ENCODE results near the gene ZSCAN30.
A peak's percentile ranks its signal among the peaks of the same experiment; 100 is the strongest.

Gene ZSCAN30

GRCh38 chr18:35252466-35252865 lies 37.6 kb downstream of the ZSCAN30 start:
- H3K36me3 ChIP-seq (ENCODE audit: control insufficient read depth in 4 of 4, insufficient read depth in 4 of 4, low read length in 3 of 4), result peaks cover 27 to 76% (median 34%) of the 10 kb centered on the region in 4 experiments
- no peak for DNase-seq
- POLR2A ChIA-PET, result no interaction called here

DNA sequence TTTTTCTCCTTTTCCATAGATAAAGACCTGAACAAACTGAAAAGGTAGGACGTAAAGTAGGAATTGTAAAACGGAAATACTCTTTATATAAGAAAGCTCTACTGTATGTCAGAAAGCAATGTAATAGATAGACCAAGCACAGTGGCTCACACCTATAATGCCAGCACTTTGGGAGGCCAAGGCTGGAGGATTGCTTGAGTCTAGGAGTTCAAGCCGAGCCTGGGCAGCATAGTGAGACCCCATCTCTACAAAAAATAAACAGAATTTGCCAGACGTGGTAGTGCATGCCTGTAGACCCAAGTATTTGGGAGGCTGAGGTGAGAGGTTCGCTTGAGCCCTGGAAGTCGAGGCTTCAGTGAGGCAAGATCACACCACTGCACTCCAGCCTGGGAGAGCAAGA lies 41.6 kb downstream of the ZSCAN30 start:
- no peaks in the 10 kb centered on the region for H3K4me1 ChIP-seq (ENCODE audit: control extremely low read depth in 1 of 4, control insufficient read depth in 4 of 4, insufficient read depth in 4 of 4, low read length in 3 of 4)
- ChIA-PET POLR2A (no interaction called here), CTCF (no interaction called here)
- no peaks in the 10 kb centered on the region for H3K27me3 ChIP-seq (replicated peaks in 2 of 5; ENCODE audit: control insufficient read depth in 4 of 5, insufficient read depth in 5 of 5, low read length in 4 of 5)
- H3K9me3 ChIP-seq (ENCODE audit: control extremely low read depth in 1 of 5, control insufficient read depth in 4 of 5, insufficient read depth in 2 of 5, low read depth in 1 of 5, low read length in 4 of 5), result peaks cover 3 to 69% (median 9%) of the 10 kb centered on the region in 5 experiments
- H3K4me3 ChIP-seq (ENCODE audit: control insufficient read depth in 1 of 7, extremely low read depth in 1 of 7, insufficient read depth in 4 of 7, low read depth in 2 of 7, low read length in 6 of 7), result no peak overlapping the region
- no peak overlapping the region for H3K27ac ChIP-seq (ENCODE audit: insufficient read depth in 1 of 2, low read depth in 1 of 2, low read length in 2 of 2, poor library complexity in 1 of 2, severe bottlenecking in 2 of 2)
- WGBS (ENCODE audit: insufficient coverage), result 100% methylated on average over 1 of the region's 6 CpGs
- H3K36me3 ChIP-seq (ENCODE audit: control insufficient read depth in 4 of 4, insufficient read depth in 4 of 4, low read length in 3 of 4), result peaks cover 50 to 90% (median 63%) of the 10 kb centered on the region in 4 experiments
- DNase-seq, result no peak

More at GRCh38 chr18:35252466-35252865, 37.6 kb downstream of the ZSCAN30 start:
- CTCF ChIA-PET, result interaction anchor here (1.8 kb wide), 1 partner anchor 10 kb away, joined by 4 read pairs; no protein-coding TSS in a partner anchor
- Histone ChIP-seq H3K9me3 (ENCODE audit: control extremely low read depth in 1 of 5, control insufficient read depth in 4 of 5, insufficient read depth in 2 of 5, low read depth in 1 of 5, low read length in 4 of 5) (peaks cover 8 to 43% (median 12%) of the 10 kb centered on the region in 5 experiments), H3K27me3 (replicated peaks in 2 of 5; ENCODE audit: control insufficient read depth in 4 of 5, insufficient read depth in 5 of 5, low read length in 4 of 5) (no peaks in the 10 kb centered on the region), H3K27ac (ENCODE audit: insufficient read depth in 1 of 2, low read depth in 1 of 2, low read length in 2 of 2, poor library complexity in 1 of 2, severe bottlenecking in 2 of 2) (no peak overlapping the region), H3K4me3 (ENCODE audit: control insufficient read depth in 1 of 7, extremely low read depth in 1 of 7, insufficient read depth in 4 of 7, low read depth in 2 of 7, low read length in 6 of 7) (no peak overlapping the region), H3K4me1 (ENCODE audit: control extremely low read depth in 1 of 4, control insufficient read depth in 4 of 4, insufficient read depth in 4 of 4, low read length in 3 of 4) (no peaks in the 10 kb centered on the region)
- no CpG with 5 or more reads among the region's 1 CpG for WGBS (ENCODE audit: insufficient coverage)

DNA sequence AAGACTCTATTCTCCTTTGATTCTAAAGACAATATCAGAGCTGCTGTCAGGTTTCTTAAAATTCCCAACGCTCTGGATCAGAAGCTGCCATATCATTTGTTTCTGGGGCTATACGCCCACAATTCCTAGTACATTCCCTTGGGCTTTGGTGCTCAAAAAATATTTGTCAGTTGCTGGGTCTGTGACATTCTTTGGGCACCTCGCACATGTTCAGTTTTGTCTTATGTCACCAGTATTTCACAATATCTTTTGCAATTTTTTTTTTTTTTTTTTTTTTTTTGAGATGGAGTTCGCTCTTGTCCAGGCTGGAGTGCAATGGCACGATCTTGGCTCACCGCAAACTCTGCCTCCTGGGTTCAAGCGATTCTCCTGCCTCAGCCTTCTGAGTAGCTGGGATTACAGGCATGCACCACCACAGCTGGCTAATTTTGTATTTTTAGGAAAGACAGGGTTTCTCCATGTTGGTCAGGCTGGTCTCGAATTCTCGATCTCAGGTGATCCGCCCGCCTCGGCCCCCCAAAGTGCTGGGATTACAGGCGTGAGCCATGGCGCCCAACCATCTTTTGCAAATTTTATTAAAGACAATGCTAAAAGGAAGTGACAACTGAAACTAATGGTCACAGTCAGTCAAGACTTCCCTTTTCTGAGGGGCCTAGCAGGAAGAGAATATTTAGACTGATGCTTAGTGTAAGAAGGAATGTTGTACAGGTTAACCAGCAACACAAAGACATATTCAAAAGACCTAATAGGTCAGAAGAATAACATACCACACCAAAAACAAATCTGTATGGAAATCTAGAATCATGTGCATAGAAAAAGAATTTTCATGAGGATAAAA lies 42.4 kb downstream of the ZSCAN30 start:
- Histone ChIP-seq H3K36me3 (ENCODE audit: control insufficient read depth in 4 of 4, insufficient read depth in 4 of 4, low read length in 3 of 4) (peaks cover 52 to 90% (median 63%) of the 10 kb centered on the region in 4 experiments), H3K4me1 (ENCODE audit: control extremely low read depth in 1 of 4, control insufficient read depth in 4 of 4, insufficient read depth in 4 of 4, low read length in 3 of 4) (peaks cover 0 to under 1% (median 0%) of the 10 kb centered on the region in 4 experiments), H3K27ac (ENCODE audit: insufficient read depth in 1 of 2, low read depth in 1 of 2, low read length in 2 of 2, poor library complexity in 1 of 2, severe bottlenecking in 2 of 2) (no peak overlapping the region), H3K9me3 (ENCODE audit: control extremely low read depth in 1 of 5, control insufficient read depth in 4 of 5, insufficient read depth in 2 of 5, low read depth in 1 of 5, low read length in 4 of 5) (peaks cover 2 to 67% (median 8%) of the 10 kb centered on the region in 5 experiments), H3K4me3 (ENCODE audit: control insufficient read depth in 1 of 7, extremely low read depth in 1 of 7, insufficient read depth in 4 of 7, low read depth in 2 of 7, low read length in 6 of 7) (no peak overlapping the region), H3K27me3 (replicated peaks in 2 of 5; ENCODE audit: control insufficient read depth in 4 of 5, insufficient read depth in 5 of 5, low read length in 4 of 5) (no peaks in the 10 kb centered on the region)
- ChIA-PET CTCF (interaction anchor here (1.2 kb wide), 1 partner anchor 16 kb away, joined by 4 read pairs; no protein-coding TSS in a partner anchor), POLR2A (no interaction called here)
- 97% methylated on average over 11 of the region's 14 CpGs for WGBS (ENCODE audit: insufficient coverage)
- DNase-seq, result peak in 2 of 3 donors; percentile 39 to 53

GRCh38 chr18:35246831-35247230 lies 43.2 kb downstream of the ZSCAN30 start:
- CTCF ChIA-PET, result interaction anchor here (1.1 to 1.2 kb wide), 2 partner anchors 15 to 16 kb away, joined by 3 to 4 read pairs; no protein-coding TSS in a partner anchor
- Histone ChIP-seq H3K4me3 (ENCODE audit: control insufficient read depth in 1 of 7, extremely low read depth in 1 of 7, insufficient read depth in 4 of 7, low read depth in 2 of 7, low read length in 6 of 7) (peak overlapping the region in 1 of 7 experiments; percentile 25), H3K36me3 (ENCODE audit: control insufficient read depth in 4 of 4, insufficient read depth in 4 of 4, low read length in 3 of 4) (peaks cover 49 to 86% (median 64%) of the 10 kb centered on the region in 4 experiments), H3K9me3 (ENCODE audit: control extremely low read depth in 1 of 5, control insufficient read depth in 4 of 5, insufficient read depth in 2 of 5, low read depth in 1 of 5, low read length in 4 of 5) (peaks cover 0 to 63% (median 6%) of the 10 kb centered on the region in 5 experiments), H3K27me3 (replicated peaks in 2 of 5; ENCODE audit: control insufficient read depth in 4 of 5, insufficient read depth in 5 of 5, low read length in 4 of 5) (no peaks in the 10 kb centered on the region), H3K4me1 (ENCODE audit: control extremely low read depth in 1 of 4, control insufficient read depth in 4 of 4, insufficient read depth in 4 of 4, low read length in 3 of 4) (peaks cover 0 to 7% (median under 1%) of the 10 kb centered on the region in 4 experiments), H3K27ac (ENCODE audit: insufficient read depth in 1 of 2, low read depth in 1 of 2, low read length in 2 of 2, poor library complexity in 1 of 2, severe bottlenecking in 2 of 2) (no peak overlapping the region)
- DNase-seq, result no peak
- POLR2A ChIA-PET, result no interaction called here

- CTCF ChIA-PET, result interaction anchor here (0.8 to 1.1 kb wide), 4 partner anchors 10 to 29 kb away, joined by 3 to 4 read pairs (median 3); no protein-coding TSS in a partner anchor
Measured at GRCh38 chr18:35245719-35246317, 44.2 kb downstream of the ZSCAN30 start.

GRCh38 chr18:35244671-35245070 lies 45.4 kb downstream of the ZSCAN30 start:
- Histone ChIP-seq H3K4me1 (ENCODE audit: control extremely low read depth in 1 of 4, control insufficient read depth in 4 of 4, insufficient read depth in 4 of 4, low read length in 3 of 4) (peaks cover 0 to 17% (median 6%) of the 10 kb centered on the region in 4 experiments), H3K27ac (ENCODE audit: insufficient read depth in 1 of 2, low read depth in 1 of 2, low read length in 2 of 2, poor library complexity in 1 of 2, severe bottlenecking in 2 of 2) (no peak overlapping the region), H3K9me3 (ENCODE audit: control extremely low read depth in 1 of 5, control insufficient read depth in 4 of 5, insufficient read depth in 2 of 5, low read depth in 1 of 5, low read length in 4 of 5) (peaks cover 0 to 56% (median 6%) of the 10 kb centered on the region in 5 experiments), H3K27me3 (replicated peaks in 2 of 5; ENCODE audit: control insufficient read depth in 4 of 5, insufficient read depth in 5 of 5, low read length in 4 of 5) (no peaks in the 10 kb centered on the region), H3K36me3 (ENCODE audit: control insufficient read depth in 4 of 4, insufficient read depth in 4 of 4, low read length in 3 of 4) (peaks cover 41 to 67% (median 57%) of the 10 kb centered on the region in 4 experiments), H3K4me3 (ENCODE audit: control insufficient read depth in 1 of 7, extremely low read depth in 1 of 7, insufficient read depth in 4 of 7, low read depth in 2 of 7, low read length in 6 of 7) (no peak overlapping the region)
- ChIA-PET POLR2A (no interaction called here), CTCF (interaction anchor here (1.2 to 2.0 kb wide), 3 partner anchors 13 to 124 kb away, joined by 3 to 4 read pairs (median 4); no protein-coding TSS in a partner anchor)
- DNase-seq, result no peak
- WGBS (ENCODE audit: insufficient coverage), result 100% methylated on average over 1 of the region's 4 CpGs

More at GRCh38 chr18:35245719-35246317, 44.2 kb downstream of the ZSCAN30 start:
- POLR2A ChIA-PET, result interaction anchor here (0.6 kb wide), 1 partner anchor 145 kb away, joined by 3 read pairs; no protein-coding TSS in a partner anchor
- peaks cover 0 to 63% (median 6%) of the 10 kb centered on the region in 5 experiments for H3K9me3 ChIP-seq (ENCODE audit: control extremely low read depth in 1 of 5, control insufficient read depth in 4 of 5, insufficient read depth in 2 of 5, low read depth in 1 of 5, low read length in 4 of 5)
- no peak for DNase-seq
- H3K36me3 ChIP-seq (ENCODE audit: control insufficient read depth in 4 of 4, insufficient read depth in 4 of 4, low read length in 3 of 4), result peaks cover 49 to 78% (median 63%) of the 10 kb centered on the region in 4 experiments
- H3K4me1 ChIP-seq (ENCODE audit: control extremely low read depth in 1 of 4, control insufficient read depth in 4 of 4, insufficient read depth in 4 of 4, low read length in 3 of 4), result peaks cover 0 to 14% (median 3%) of the 10 kb centered on the region in 4 experiments
- no peak overlapping the region for H3K27ac ChIP-seq (ENCODE audit: insufficient read depth in 1 of 2, low read depth in 1 of 2, low read length in 2 of 2, poor library complexity in 1 of 2, severe bottlenecking in 2 of 2)
- 100% methylated on average over 2 of the region's 4 CpGs for WGBS (ENCODE audit: insufficient coverage)
- no peak overlapping the region for H3K4me3 ChIP-seq (ENCODE audit: control insufficient read depth in 1 of 7, extremely low read depth in 1 of 7, insufficient read depth in 4 of 7, low read depth in 2 of 7, low read length in 6 of 7)
- no peaks in the 10 kb centered on the region for H3K27me3 ChIP-seq (replicated peaks in 2 of 5; ENCODE audit: control insufficient read depth in 4 of 5, insufficient read depth in 5 of 5, low read length in 4 of 5)

Measured in common myeloid progenitor, CD34-positive (primary cell).